GM19351 (cell line): ENCODE data around the gene GRIK3.

ENCODE experiments used
- ATAC-seq: cut with Tn5 transposase; IDR thresholded peaks from one replicate; pipeline ENCODE4 v1.9.1; 2021; ENCODE audit warnings: mild to moderate bottlenecking, moderate library complexity; ENCODE audit not compliant: unreplicated experiment

The GRIK3 gene

DNA sequence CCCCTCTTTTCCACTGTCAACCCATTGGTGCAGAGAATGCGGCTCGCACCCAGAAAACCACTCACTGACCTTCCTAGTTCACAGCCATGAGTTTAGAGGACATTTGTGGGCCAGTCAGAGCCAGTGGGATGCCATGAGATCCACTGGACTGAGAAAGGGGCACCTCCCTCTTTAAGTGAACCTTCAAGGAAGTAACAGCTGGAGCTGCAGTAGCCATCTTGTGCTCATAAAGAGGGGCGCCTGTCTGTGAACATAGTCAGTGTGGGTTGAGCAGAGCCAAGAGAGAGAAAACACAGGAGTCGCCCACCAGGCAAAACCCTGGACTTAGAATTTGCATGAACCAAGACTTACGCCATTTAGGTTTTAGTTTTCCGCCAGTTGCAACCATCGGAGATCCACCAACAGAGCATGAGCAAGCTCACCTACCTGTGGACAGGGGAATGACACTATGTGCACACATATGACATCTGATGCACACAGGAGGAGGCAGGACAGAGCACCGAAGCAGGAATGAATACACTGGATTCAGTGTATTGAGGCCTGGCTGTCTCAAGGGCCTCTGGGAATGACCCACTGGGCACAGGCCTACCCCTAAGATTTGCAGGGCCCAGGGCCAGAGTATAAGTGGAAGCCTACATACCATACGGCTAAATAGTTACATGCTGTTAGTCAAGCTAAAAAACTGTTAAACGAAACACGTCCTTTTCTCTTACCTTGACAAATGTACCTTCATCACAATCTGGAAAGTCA, 151.6 kb downstream of the GRIK3 start:
- ATAC-seq: no peak

DNA sequence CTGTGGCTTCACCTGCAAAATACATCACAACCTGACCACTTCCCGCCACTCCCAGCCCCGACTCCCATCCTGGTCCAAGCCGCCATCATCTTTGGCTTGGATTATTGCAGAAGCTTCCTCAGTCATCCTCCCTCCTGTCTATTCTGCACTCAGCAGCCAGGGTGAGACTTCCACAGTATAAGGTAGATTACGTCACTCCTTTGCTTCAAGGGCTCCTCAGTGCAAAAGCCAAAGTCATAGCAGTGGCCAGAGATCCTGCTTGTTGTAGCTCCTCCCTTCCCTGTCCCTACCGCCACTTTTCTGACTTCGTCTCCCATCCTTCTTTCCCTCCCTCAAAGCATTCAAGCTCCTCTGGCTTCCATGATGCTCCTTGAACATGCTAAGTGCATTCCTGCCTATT, 152.8 kb downstream of the GRIK3 start:
- no peak for ATAC-seq

DNA sequence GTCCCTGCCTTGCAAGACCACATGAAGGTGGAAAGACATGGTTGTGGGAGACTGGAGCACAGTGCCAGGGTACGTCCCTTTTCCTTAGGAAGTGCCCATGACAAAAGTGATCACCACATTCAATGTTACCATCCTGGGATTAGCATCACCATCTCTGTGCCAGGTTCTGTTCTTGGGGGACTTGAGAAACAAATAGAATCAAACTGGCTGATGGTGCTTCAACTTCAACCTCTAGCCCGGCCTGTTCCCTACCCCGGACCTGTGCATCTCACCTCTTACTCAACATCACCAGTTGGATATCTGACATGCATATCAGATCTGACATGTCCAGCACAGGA, 153.3 kb downstream of the GRIK3 start:
- no peak for ATAC-seq

DNA sequence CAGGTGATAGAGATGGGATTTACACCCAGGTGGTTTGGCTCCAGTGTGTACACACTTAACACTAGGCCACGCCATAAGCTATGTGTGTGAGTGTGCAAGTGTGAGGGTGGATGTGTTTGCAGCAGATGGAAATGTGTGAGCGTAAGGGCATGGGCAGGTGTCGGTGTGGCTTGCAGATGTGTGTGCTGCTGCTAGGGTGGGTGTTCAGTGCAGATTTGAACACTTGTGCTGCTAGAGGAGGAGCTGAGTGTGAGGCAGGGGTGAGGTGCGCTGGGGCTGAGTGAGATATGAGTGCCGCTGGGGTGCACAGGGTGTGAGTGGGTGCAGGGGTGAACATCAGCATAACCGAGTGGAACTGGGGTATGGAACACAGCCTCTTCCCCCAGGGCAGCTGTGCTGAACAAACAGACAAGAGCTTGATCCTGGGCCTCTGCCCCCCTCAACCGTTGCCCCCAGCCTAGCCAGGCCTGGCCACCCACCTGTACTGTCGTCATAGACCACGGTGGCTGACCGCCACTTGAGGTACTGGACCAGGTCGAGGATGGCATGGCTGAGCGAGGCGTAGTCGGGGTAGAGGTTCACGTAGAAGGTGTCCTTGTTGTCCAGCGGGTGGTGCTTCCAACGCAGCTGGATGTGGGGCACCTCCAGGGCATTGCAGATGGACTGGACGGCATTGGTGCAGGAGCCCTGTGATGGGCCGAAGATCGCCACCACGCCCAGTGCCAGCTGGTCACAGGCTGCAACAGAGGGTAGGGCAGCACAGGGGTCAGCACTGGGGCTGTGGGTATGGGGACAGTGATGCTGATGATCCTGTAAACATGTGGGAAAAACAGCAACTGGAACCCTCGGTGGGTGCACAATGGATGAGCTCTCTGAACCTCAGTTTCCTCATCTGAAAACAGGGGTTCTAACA, 153.9 kb downstream of the GRIK3 start:
- ATAC-seq: no peak

DNA sequence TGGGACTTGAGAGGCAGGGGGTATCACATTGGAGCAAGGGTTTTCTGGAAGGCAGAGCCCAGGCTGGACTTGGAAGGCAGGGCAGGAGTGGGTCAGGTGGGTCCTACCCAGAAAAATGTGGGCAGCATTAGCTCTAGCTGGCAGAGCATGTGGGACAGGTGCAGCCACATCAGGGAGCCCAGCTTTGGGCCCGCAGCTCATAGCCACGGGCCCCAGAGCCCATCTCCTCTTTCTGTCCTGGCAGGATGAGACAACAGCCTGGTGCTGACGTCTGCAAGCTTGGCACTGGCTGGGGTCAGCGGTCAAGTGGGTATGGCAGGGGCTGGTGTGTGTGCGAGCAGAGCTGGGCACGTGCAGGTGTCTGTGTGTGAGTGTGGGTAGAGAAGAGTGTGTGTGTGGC, 154.7 kb downstream of the GRIK3 start:
- ATAC-seq: no peak

DNA sequence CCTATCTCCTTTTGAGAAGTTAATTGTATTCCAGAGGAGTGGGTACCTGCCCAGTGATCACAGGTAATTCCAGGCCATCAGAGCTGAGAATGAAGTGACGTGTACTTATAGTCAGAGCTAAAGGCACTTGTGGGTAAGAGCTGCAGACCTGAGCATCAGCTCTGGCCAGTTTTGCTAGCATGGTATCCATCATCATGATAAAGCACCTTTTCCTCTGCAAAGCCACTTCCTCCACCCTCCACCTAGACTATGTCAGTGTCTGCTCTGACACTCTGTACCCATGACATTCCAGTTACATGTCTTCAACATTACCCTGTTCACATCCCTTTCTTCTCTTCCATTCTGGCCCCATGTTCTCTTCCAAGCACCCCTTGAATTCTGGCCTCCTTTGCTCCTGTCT, 157.3 kb downstream of the GRIK3 start:
- no peak for ATAC-seq

DNA sequence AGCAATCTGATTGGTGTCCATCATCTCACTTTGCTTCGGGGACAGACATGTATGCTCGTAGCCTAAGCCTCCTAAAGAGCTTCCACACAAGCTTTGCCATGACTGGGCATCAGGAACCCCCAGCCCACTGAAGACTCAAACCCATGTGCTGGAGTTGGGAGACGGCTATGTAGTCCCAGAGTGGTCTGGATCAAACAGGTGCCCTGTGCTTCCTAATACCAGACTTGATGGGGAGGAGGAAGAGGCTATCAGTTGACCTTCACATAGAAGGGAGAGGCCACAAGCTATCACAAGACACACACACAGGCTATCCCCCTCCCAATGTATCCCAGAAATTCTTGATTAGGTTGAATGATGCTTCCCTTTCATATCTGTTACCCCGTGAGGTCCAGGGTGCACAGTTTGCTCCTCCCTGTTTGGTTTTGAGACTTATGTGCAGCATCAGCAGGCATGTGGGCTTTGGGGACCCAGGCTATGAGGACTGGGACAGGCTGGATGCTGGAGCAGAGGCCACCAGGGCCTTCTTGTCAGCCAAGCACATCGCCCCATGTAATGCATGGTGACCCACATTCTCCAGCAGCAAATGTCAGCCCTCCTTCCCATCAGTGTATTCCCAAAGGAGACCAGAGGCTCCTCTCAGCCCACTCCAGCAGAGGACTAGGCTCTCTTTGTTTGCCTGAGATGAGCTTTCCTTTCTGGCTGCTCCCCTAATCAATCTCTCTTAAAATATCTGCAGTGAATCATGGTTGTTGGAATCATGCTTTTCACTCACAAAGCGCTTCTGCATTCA, 159.8 kb downstream of the GRIK3 start:
- ATAC-seq: no peak

DNA sequence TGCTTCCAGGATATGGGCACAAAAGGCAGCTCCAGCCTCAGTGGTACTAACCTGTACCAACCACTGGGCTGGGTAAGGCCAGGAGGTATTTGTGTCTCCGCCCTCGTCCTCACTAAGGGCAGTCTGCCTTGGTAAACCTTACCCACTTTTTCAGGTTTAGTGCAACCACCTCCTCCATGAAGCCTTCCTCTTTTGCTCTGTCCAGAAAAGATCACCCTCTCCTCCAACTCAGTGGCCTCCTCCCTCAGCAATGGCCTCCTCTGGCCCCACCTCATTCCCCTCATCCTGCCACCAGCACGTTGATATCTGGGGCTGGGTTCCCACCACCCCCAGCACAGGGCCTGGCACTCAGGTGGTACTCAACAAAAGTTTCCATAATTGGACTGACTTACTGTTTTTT, 161.5 kb downstream of the GRIK3 start:
- ATAC-seq: no peak

DNA sequence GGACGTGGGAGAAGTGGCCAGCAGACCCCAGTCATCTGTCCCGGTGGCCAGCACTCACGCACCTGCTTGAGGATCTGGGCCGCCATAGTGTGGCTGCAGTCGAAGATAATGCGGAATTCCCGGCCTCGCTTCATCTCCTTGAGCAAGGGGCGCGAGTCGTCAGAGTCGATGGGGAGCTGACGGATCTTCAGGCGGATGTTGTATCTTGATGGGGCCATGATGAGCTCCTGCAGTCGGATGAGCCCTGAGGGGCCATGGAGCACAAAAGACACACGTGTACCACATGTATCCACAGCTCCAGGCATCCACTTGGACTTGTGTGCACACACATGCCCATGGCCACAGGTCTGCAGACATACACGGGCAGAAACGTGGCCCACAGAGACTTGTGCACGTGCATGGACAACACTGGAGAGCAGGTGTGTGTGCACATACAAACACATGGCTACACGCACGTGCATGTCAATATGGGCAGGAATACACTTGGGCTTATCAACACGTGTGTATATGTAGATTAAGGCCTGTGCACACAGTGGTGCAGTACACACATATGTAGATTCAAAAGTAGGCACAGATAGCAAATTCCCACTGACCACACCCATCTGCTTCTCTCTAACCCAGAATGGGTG, 162.1 kb downstream of the GRIK3 start:
- no peak for ATAC-seq

DNA sequence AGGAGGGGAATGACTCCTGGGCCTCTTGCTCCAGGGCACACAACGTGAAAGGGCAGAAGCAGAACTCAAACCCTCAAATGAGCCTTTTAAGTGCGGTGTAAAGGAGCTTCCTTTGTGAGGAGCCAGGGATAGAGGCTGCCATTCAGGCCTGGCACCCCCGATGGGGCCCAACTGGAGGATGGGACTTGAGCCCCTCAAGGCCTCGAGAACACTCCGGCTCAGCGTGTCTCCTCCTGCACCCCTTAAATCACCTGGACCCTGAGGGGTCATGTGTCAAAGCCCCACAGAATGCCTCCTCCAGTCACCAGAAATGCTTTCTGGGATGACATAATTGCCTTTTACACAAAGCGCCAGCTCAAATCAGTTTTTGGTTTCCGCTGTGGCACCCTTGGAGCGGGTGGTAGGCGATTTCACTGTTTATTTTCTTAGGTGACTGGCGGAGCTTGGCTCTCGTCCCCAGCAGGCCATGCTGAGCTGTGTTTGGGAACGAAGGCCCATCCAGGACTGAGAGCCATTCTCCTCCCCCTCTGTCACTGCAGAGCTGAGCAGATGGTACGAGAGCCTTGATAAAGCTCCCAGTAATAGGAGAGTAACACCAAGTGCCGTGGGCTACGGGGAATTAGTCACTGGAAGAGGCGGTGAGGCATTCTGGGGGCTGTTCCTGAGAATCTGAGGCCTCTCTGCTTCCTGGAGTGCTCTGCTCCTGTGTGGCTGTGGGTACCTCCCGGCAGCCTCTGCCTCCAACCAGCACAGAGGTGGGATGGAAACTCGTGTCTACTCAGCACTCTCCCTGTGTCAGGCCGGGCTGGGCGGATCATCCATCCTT, 163.0 kb downstream of the GRIK3 start:
- no peak for ATAC-seq

DNA sequence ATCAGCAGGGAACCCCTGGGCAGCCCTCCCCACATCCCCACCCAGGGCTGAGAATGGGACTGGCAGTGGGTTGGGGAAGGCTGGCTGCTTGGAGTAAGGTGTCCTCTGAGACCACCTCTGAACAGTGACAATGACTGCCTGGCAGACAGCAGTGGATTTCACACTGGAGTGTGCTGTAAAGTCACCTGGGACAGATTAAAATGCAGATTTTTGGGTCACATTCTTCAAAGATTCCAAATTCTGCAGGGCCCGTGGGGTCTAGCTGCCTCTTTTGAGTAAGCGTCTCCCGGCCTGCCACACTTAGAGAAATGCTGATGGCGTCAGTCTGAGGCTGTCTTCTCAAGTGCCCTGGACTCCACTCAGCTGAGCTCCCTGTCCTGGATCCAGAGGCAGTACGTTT, 164.5 kb downstream of the GRIK3 start:
- ATAC-seq: no peak

DNA sequence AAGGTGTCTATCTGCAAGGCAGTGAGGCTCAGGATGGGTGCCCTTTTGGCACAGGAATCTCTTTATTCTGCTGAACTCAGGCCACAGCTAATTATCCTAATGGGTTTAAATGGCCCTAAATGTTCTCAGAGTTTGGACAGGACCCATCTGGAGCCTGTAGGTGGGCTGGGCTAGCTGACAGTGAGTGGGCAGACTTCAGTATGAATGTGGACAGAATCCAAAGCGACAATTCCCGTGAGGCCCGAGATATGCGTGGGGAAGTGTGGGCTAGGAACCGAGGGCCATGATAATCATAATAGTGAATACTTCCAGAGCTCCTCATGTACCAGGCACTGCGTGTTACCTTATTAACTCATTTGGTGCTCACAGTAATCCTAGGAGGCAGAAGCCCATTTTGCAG, 165.3 kb downstream of the GRIK3 start:
- no peak for ATAC-seq

DNA sequence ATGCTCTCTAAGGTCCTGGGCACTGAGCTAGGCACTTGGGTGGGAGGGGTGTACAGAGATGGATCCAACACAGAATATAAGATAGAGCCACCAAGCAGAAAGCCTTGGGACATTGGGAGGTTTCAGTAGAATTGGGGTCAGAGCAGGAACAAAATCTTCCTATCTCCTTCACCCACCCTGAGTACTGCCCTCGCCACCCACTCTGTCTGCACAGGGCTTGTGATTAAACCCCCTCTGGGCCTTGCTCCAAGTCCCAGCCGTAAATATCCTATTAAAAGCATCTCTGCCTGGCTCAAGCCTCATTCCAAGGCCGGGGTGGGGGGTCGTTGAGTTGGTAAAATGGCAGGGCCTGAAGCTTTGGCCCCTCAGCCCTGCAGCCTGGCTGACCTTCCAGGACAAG, 166.7 kb downstream of the GRIK3 start:
- ATAC-seq: no peak

DNA sequence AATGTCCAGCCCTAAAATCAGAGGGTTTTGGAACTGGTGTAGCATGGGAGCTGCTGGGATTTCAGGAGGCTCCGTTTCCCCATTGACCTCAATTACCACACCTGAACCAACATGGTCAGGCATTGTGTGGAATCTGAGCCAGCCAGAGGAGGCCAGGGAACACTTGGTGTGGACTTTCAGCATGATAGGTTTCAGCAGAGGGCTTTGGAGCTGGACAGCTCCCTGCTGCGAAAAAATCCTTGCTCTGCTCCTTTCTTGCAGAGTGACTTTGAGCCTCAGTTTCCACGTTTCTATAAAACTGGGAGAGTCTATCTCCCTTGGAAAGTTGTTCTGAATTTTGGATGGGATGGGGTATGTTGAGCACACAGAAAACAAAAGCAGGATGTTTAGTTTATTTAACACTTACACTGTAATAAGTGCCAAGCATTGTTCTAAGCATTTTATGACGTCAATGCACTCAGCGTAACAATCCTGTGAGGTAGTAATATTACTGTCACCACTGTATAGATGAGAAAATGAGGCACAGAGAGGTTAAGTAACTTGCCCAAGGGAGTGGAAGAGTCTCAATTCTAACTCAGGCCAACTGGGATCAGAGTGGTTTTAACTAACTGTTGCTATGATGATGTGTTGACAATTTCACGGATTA, 168.0 kb downstream of the GRIK3 start:
- no peak for ATAC-seq

DNA sequence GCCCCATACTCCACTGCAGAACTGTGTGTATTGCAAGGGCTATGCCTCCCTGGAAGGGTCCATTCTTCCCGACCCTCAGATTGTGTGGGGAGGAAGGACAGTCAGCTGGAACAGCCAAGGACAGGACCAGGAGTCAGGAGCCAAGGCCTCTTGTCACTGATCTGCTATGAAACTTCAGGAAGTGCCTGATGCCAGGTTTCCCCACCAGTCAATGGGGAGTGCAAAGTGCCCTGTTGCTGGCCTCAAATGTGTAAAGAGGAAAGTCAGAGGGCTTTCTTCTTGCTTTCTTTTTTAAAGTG, 168.8 kb downstream of the GRIK3 start:
- no peak for ATAC-seq

DNA sequence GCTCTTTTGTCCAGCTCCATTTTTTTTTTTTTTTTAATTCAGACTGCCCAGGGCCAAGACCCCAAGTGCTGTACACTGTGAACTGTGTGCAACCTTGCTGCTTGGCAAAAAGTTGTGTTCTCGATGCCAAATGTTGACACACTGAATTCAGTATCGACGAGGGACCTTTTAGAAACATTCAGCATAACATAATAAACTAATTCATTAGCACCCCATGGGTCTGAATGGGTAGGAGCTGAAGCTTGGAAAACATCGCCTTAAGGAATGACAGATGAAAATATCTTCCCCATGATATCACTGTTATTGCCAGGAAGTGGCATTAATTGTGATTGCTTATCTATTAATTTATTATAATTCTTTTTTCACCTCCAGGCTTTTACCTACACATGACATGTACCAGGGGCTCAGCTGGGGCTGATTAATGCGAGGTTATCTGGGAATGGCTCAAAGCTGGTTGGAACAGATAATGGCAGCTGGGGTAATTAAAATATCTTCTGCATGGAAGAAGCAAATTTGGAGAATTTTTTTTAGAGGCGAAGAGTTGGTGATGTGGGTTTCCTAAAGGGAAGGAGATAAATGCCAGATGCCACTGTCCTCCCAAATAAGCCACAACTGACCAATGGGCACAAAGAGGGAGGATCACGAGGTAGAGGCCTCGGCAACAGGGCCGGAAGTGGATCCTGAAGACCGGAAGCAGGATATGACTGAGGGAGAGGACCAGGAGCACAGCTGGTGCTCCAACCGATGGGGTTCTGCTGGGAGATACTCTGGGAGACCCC, 169.3 kb downstream of the GRIK3 start:
- no peak for ATAC-seq

DNA sequence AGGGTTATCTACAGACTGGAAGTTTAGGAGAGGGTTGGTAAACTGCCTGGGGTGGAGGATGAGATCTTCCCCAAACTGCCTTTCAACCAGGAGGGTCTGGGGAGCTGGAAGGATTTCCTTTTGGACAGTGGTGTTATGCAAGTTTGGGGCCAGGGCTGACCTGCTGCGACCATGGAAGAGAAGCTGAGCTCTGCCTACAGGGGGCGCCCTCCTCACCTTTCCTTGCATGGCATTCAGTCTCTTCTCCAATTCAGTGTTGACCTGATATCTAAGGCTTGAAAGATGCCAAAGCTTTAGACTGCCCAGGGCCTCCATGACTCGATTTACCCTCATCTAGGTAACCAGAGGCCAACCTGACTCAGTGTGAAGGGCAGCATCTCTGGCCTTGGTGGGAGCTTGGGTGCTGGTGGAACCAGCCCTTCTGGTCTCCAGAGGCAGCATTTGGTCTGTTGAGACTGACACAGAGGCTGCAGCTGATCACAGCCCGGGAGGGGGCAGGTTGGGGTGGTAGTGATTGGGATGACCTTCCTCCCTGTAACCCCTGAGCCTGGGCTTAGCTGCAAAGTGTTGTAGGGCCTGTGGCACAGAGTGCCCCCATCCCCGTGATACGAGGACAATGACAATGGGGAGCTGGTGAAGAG, 170.0 kb downstream of the GRIK3 start:
- no peak for ATAC-seq

DNA sequence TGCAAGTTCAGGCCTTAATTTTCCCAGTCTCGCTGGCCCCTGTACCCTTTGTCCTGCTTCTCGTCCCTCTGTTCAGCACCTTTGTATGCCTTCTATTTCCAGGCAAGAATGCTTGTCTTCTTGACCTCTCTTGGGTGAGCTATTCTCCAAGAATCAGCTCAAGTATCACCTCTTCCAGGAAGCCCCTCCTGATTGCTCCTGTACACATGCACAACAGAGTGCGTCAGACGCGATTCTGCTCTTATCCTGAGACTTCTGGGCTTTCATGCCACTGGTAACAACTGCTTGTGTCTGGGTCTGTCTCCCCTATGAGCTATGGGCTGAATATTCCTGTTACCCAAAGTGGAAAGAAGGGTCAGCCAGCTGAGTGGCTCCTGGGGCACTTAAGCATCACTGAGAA, 170.8 kb downstream of the GRIK3 start:
- no peak for ATAC-seq

DNA sequence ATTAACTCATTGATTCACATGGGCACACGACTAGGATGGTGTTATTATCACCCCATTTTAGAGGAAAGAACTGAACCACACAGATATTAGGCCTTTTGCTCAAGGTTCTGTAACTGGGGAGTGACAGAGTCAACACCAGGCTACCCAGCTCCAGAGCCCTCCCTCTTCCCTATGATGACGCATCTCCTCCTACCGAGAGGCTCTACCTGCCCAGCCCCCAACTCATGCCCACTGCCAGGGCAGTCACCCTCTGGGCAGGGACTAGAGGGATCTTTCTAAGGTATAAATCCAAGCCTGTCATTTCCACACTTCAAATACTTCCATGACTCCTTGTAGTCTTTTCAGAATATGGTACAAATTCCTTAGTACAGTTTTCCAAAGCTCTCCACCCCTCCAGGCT, 171.3 kb downstream of the GRIK3 start:
- no peak for ATAC-seq
